HG02759 (cell line): ENCODE measurements around the gene LRRC37A2.
"Not testable (repeated sequence)": the region's sequence is repeated elsewhere in the genome, so short reads cannot be mapped to it uniquely, and the experiment has no call there.

ENCODE experiments used
- ATAC-seq: cut with Tn5 transposase; IDR thresholded peaks from one replicate; pipeline ENCODE4 v1.9.1; 2021; ENCODE audit warnings: mild to moderate bottlenecking, moderate library complexity; ENCODE audit not compliant: unreplicated experiment

The LRRC37A2 gene

GRCh38 chr17:46591332-46591731 lies 79.1 kb downstream of the LRRC37A2 start:
- not testable (repeated sequence) for ATAC-seq

- peak; percentile 58 for ATAC-seq
Measured at GRCh38 chr17:46598344-46598931, 86.2 kb downstream of the LRRC37A2 start.

- not testable (repeated sequence) for ATAC-seq
Measured at GRCh38 chr17:46600767-46601166, 88.5 kb downstream of the LRRC37A2 start.

DNA sequence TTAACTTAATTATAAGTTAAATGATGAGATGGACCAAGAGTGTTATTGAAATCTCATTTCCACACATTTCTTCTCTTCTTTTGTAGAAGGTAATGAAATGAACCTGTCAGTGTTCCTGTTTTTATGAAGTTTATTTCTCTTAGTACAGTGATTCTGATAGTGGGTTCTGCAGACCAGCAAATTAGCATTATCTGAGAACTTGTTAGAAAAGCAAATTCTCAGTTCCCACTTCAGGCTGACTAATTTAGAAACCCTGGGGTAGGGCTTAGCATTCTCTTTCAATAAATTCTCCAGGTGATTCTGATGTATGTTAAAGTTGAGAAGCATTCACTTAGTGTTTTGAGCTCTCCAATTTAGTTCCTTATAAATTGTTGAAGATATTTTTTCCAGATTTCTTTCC lies 90.9 kb downstream of the LRRC37A2 start:
- peak; percentile 93 for ATAC-seq
